AG04450 (cell line): ENCODE measurements around the gene POU6F2. TPM values are rescaled to one million over a fixed set of nuclear protein-coding genes. Genes with fewer than 3 reads are reported as not detected.

ENCODE experiments used
- CTCF ChIA-PET: fragments of 300-600, 350-600 bp; formaldehyde crosslinking; extraction: SDS; loops from one replicate; lab custom pipeline; 2022; ENCODE audit warnings: antibody characterized with exemption, inconsistent platforms; lab: Charles Lee
- POLR2A ChIA-PET: fragments of 350-600 bp; formaldehyde crosslinking; extraction: SDS; loops from one replicate; lab custom pipeline; 2021; ENCODE audit warnings: antibody characterized with exemption, inconsistent platforms; lab: Yijun Ruan, JAX
- DNase-seq: peaks from one replicate; pipeline ENCODE4 v3.0.0-alpha.2; 2011; ENCODE audit warnings: low read depth, low spot score
- H3K27ac ChIP-seq: one replicate; pipeline ENCODE4 v1.5.1; 2012; ENCODE audit warnings: low read depth, low read length, control low read depth
- H3K27me3 ChIP-seq: one replicate; pipeline ENCODE4 v1.6.0; 2012; ENCODE audit warnings: low read length; ENCODE audit not compliant: control insufficient read depth, insufficient read depth
- H3K4me3 ChIP-seq: 2 replicates; pipeline ENCODE4 v1.5.1; 2011; ENCODE audit warnings: mild to moderate bottlenecking, low read depth, low read length, control low read depth
- H3K9me3 ChIP-seq: 2 replicates; pipeline ENCODE4 v1.5.1; 2012; ENCODE audit warnings: low read length; ENCODE audit not compliant: control insufficient read depth, insufficient read depth
- CTCF ChIP-seq: IDR thresholded peaks from 2 replicates; pipeline ENCODE4 v1.5.1; 2011; ENCODE audit warnings: low read depth, low read length, control low read depth, inconsistent platforms
- polyA plus RNA-seq: library from polyadenylated mRNA; depleted of rRNA; stranded (reverse); fragments of >200 nt; gene quantifications from 2 replicates; pipeline ENCODE4 v1.2.3, GENCODE V29; 2011

Gene POU6F2
- polyA plus RNA-seq, 1 experiment, result not detected

DNA sequence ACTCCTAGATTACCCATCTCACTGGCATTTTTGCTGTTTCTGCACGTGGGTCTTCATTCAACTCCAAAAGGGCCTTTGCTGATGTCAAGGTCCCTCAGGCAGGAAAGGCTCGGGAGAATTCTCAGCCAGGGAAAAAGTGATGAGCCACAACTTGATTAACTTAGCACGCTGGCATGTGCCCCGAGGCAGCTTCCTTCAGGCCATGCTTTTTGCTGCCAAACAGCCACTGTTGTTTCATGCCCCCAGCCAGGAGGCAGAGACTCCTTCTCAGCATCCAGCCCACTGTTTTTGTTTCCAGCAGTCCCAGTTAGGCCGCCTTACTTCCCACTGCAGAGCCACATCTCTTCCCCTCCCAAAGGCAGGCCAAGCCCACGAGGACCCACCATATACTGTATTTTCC, 322.0 kb downstream of the POU6F2 start:
- no peak for TF ChIP-seq CTCF
- Histone ChIP-seq H3K4me3 (no peak overlapping the region), H3K9me3 (no peaks in the 10 kb centered on the region), H3K27me3 (no peaks in the 10 kb centered on the region), H3K27ac (no peak overlapping the region)
- no peak for DNase-seq
- ChIA-PET CTCF (no interaction called here), POLR2A (no interaction called here)

- Histone ChIP-seq H3K9me3 (no peaks in the 10 kb centered on the region), H3K4me3 (no peak overlapping the region), H3K27ac (no peak overlapping the region), H3K27me3 (no peaks in the 10 kb centered on the region)
- TF ChIP-seq CTCF, result no peak
- no peak for DNase-seq
- ChIA-PET CTCF (no interaction called here), POLR2A (no interaction called here)
Observed at GRCh38 chr7:39300276-39300675, 322.6 kb downstream of the POU6F2 start.

DNA sequence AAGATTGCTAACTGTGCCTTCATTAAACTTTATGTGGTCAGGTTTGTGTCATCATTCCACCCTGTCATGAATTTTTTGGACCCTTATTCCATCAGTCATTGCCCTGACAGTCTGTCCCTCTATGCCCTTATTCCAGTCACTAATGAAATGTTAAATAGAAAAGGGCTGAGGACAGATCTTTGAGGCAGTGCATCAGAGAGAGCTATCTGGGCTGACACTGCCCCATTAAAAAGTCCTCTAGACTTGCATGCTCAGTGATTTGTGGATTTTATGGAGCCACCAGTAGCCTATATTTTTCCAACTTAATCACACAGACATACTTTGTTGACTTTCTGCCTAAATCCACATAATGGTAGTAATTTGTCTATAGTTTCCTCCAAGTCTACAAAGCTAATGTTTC, 323.8 kb downstream of the POU6F2 start:
- Histone ChIP-seq H3K4me3 (no peak overlapping the region), H3K27ac (no peak overlapping the region), H3K9me3 (no peaks in the 10 kb centered on the region), H3K27me3 (no peaks in the 10 kb centered on the region)
- DNase-seq, result no peak
- TF ChIP-seq CTCF, result no peak
- ChIA-PET POLR2A (no interaction called here), CTCF (no interaction called here)

DNA sequence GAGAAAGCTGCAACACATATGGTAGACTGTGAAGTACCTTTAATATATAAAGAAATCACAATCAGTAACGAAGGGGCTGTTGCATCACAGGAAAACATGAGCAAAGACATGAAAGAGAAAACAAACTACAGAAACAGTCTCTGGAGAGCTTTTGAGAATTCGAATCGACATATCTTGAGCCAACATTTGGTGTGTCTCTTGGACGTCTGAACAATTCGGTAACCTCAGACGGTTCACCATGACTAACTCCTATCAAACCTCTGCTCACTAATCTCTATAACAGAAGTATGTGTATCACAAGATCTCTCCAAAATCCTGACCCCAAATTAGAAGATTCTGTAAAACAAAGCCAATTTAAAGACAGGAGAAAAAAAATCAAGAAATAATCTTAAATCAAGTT, 326.5 kb downstream of the POU6F2 start:
- POLR2A ChIA-PET, result no interaction called here
- Histone ChIP-seq H3K27me3 (no peaks in the 10 kb centered on the region), H3K4me3 (no peak overlapping the region), H3K9me3 (no peaks in the 10 kb centered on the region), H3K27ac (no peak overlapping the region)
- CTCF ChIA-PET, result no interaction called here
- DNase-seq, result no peak
- no peak for TF ChIP-seq CTCF

- no peaks in the 10 kb centered on the region for H3K9me3 ChIP-seq
- ChIA-PET CTCF (no interaction called here), POLR2A (no interaction called here)
- no peak for TF ChIP-seq CTCF
- no peaks in the 10 kb centered on the region for H3K27me3 ChIP-seq
- no peak for DNase-seq
- no peak overlapping the region for H3K4me3 ChIP-seq
- H3K27ac ChIP-seq, result no peak overlapping the region
Observed at GRCh38 chr7:39304668-39305405, 327.1 kb downstream of the POU6F2 start.
